NK-92 (cell line): ENCODE results near the gene SMYD3.
"Not testable (repeated sequence)": the region's sequence is repeated elsewhere in the genome, so short reads cannot be mapped to it uniquely, and the experiment has no call there.

Source experiments
- DNase-seq: peaks from one replicate; lab custom pipeline; 2025; ENCODE audit not compliant: unreplicated experiment; lab: John Stamatoyannopoulos, UW

SMYD3 gene

GRCh38 chr1:245791410-245792312 is 715.4 kb downstream of the SMYD3 start:
- no peak for DNase-seq

GRCh38 chr1:245790441-245790840 is 716.6 kb downstream of the SMYD3 start:
- no peak for DNase-seq

GRCh38 chr1:245788886-245789285 is 718.2 kb downstream of the SMYD3 start:
- no peak for DNase-seq

- DNase-seq: no peak
Measured at GRCh38 chr1:245788269-245788668, 718.8 kb downstream of the SMYD3 start.

DNA sequence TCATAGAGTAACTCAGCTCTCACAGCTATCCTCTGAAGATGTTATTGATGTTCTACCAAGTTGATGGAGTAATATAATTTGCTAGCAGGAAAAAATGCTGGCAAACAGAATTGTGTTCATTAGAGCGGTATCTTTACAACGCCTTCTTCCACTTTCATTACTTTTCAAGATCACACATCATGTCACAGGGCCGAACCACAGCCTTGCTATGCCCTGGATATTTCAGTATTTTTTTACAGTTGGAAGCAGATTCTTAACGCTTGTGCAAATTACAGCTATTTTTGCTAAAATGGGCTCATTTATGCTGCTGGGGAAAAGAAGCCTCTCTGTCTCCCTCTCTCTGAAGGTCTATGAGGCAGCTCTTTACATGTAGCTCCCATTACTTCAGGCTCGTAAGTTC is 720.1 kb downstream of the SMYD3 start:
- no peak for DNase-seq

DNA sequence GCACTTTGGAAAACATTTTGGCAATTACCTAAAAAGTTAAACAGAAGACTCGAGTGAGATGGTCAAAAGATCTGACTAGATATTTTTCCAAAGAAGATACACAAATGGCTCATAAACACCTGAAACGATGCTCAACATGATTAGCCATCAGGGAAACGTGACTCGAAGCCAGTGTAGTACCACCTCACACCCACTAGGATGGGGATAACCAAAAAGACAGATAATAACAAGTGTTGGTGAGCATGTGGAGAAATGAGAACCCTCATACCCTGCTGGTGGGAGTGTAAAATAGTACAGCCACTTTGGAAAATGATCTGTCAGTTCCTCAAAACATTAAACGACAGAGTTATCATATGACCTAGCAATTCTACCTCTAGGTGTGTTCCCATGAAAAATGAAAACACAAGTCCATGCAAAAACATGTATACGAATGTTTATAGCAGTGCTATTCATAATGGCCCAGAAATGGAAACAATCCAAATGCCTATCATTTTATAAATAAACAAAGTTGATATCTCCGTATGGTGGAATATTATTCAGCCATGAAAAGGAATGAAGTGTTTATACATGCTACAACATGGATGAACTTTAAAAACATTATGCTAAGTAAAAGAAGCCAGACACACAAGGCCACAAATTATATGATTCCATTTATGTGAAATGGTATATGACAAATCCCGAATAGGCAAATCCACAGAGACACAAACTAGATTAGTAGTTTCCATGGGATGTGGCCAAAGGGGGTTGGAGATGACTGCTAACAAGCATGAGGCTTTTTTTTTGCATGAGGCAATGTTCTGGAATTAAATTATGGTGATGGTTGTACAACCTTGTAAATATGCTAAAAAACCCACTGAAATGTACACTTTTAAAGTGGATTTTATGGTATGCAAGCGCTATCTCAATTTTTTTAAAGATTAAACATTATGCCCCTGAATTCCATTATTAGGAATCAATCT is 727.0 kb downstream of the SMYD3 start:
- DNase-seq: no peak

GRCh38 chr1:245777752-245778151 is 729.3 kb downstream of the SMYD3 start:
- DNase-seq: no peak

DNA sequence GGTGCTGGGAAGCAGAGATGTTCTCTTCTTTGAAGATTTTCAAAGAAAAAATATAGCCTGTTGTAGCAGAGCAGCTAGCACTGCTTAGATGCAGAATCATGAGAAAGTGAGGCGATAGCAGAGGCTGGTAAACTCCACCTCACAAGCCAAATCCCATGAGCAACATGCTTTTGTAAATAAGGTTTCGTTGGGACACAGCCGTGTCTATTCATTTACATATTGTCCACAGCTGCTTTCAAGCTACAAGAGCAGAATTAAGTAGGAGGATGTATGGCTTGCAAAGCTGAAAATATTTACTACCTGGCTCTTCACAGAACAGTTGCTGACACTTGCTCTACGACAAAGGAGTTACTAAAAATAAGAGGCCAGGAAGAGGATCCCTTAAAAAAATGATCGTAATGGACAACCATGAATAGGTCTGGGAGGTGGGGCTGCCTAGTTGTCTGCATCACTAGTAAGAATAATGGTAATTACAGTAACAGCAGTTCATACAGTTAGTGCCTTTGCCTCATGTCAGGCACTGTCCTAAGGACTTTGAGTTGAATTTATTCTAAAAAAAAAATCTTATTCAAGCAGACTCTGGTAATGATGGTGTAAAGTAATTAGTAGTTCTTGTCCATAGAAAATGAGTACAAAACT is 730.3 kb downstream of the SMYD3 start:
- no peak for DNase-seq

DNA sequence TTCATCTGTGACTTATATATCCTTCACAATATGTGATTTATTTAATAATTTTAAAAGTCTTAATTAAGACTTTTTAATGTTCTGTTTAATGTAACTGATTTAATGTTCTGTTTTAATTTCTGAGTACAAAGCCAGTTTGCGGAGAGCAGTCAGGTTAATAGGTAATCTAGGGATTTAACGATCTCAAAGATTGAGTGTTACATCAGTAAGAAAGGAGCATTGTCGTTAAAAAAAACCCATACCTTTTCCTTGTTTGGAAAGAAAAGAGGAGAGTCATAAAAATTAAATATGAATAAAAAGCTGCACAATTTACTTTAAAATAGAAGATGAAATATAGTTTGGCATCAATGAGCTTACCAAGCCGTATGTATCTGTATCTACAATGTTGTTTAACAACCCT is 730.9 kb downstream of the SMYD3 start:
- DNase-seq: no peak

GRCh38 chr1:245774931-245775330 is 732.1 kb downstream of the SMYD3 start:
- not testable (repeated sequence) for DNase-seq

DNA sequence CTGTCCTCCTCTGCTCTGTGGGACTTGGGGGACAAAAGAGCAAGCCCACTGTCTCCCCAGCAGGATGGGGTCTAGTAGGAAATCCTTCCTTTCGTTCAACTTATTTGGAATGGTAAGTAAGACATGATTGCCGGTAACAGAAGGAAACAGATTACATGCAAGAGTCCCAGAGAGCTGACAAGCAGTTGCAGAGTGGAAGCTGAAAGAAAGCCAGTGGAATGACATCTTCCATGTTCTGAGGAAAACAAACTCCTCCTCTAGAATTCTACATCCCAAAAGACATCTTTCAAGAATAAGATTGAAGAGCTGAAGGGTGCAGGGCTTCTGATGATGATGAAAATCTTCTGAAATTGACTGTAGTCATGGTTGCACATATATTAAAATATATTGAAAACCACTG is 732.9 kb downstream of the SMYD3 start:
- DNase-seq: no peak

DNA sequence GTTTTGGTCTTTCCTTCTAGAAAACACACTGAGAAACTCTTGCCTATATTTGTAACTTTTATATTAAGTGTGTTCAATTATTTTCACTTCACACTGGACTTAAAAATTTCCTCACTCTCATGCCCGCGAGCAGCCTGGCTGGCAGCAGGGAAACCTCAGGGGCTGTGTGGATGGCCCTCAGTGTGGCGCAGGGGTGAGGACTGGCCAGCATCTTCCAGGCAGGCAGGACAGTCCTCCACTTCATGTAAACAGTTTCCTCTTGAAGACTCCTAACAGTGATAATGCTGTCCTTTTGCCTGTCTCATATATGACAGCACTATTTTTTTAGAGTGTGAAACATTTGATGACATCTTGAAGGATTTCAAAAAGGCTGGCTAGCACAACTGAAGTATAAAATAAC is 733.7 kb downstream of the SMYD3 start:
- DNase-seq: no peak

DNA sequence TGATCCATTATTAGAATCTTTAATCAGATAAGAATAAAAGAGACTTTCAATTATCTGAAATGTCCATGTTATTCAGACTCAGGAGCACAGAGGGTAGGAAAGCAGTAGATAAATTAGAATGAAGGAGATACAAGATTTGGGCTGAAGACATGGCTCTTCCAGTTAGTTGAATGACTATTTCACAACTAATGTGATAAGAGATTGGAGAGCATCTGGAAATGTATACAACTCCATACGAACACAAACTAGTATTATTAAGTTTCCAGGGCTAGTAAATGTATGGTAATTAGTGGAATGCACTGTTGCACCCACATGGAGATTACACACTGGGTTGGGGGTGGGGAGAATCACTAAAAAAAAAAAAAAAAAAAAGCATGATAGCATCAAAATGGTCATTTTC is 734.3 kb downstream of the SMYD3 start:
- DNase-seq: no peak

DNA sequence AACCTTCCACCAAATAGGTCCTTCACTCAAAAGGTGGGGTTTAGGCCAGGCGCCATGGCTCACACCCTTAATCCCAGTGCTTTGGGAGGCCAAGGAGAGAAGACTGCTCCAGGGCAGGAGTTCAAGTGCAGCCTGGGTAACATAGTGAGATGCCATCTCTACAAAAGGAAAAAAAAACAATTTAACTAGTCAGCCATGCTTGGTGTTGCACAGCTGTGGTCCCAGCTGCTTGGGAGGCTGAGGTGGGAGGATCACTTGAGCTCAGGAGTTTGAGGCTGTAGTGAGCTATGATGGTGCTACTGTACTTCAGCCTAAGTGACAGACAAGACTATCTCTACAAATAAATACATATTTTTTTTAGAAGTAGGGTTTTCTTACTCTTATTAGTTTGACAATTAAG is 734.8 kb downstream of the SMYD3 start:
- DNase-seq: no peak

DNA sequence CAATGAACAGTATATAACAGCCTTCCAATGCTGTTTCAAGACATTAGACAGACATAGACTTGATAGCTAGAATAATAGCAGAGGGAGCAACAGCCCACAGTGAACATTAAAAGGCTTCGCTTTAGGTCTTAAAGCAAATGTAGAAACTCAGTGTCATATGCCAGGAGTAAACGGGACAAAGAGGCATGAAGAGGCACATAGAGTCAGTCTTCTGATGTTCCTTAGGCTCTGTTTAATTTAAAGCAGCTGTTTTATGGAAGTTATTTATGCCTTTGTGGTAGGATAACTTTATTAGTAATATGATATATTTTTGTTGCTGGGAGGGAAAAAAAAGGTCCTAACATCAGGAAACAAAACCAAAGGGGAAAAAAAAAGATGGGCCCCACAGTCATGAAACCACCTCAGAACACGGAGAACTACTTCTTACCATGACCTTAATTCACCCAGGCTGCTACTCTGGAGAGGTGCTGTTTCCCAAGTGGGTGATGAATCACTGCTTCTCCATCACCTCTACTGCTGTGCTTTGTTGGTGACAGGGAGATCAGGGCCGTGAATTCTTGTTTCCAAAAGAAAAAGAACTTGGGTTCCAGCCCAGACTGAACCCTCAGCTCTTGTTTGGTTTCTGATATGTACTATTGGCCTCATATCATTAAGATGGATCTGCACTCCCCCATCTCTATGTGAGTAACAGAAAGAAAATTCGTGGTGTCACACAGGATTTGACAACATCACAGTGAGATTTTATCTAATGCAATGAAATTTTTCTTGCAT is 735.4 kb downstream of the SMYD3 start:
- DNase-seq: no peak

DNA sequence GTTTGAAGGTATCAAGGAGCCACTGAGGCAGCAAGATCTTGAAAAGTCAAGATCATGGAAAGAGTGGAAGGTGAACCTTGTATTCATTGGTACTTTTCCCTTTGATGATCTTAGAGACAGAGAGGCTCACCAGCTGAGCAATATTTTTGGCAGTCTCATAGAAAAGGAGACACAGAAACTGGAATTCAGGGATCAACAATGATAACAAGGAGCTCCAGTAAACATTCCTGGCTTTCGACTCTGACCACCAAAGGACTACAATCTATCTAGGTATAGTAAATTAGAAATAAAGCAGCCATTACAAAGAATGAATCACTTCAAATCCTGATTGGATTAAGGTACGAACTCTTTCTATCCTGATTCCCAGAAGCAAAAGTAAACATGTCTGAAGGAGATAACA is 736.9 kb downstream of the SMYD3 start:
- DNase-seq: no peak

DNA sequence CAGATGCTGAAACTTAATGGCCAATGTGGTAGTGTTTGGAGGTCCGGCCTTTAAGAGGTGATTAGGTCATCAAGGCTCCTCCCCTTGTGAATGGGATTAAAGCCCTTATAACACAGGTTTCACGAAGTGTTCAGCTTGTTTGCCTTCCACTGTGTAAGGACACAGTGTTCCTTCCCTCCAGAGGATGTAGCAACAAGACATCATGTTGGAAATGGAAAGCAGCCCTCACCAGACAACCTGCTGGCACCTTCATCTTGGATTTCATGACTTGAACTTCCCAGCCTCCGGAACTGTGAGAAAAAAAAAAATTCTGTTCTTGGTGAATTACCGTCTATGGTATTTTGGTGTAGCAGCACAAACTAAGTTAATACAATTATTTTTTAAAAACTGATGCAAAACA is 738.5 kb downstream of the SMYD3 start:
- DNase-seq: no peak

- no peak for DNase-seq
Measured at GRCh38 chr1:245765230-245766000, 741.7 kb downstream of the SMYD3 start.

GRCh38 chr1:245763873-245764331 is 743.2 kb downstream of the SMYD3 start:
- DNase-seq: no peak

DNA sequence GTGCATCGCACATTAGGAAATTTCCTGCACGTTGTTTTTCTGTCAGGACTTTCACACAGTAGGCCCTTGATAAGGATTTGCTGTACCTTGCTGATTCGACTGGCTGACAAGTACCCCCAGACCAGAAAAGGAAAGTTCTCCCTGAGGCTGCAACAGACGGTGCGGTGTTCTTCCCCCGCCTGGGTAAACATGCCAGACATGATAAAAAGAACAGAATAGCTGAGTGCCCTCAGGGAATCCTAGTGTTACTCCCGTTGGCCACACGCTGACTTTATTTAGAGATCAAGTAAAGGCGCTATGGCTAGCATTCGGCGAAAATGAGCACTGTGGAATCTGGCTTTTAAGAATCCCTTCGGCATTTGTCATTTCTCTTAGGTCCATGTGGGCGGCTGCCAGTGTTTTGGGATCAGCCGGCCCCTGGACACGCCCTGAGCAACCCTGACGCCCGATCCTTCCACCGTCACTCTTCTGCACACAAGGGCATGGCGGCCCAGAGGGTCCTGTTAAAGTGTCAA is 744.6 kb downstream of the SMYD3 start:
- DNase-seq: no peak
